ENCODE measurements around the gene ZNF860. TPM values are rescaled to one million over a fixed set of nuclear protein-coding genes. Genes with fewer than 3 reads are reported as not detected.

Gene ZNF860
- total and polyA plus RNA-seq, 2 of the 4 experiments (the other 2 are of a cell fraction) = 0.18 to 0.26 TPM

GRCh38 chr3:32000877-32001276, 19.3 kb downstream of the ZNF860 start:
- H2BK20ac ChIP-seq (ENCODE audit: low read depth, low read length) = no peak overlapping the region
- no peak overlapping the region for H3K4me2 ChIP-seq (ENCODE audit: low read depth, low read length)
- H3K27me3 ChIP-seq (ENCODE audit: control insufficient read depth, insufficient read depth, low read length) = peaks cover 8% of the 10 kb centered on the region
- no peak overlapping the region for H3K9ac ChIP-seq (ENCODE audit: low read depth, low read length)
- POLR2A ChIA-PET (ENCODE audit: unreplicated experiment) = no interaction called here
- no peak overlapping the region for H4K5ac ChIP-seq (ENCODE audit: low read depth, low read length)
- no peak for DNase-seq
- no peaks in the 10 kb centered on the region for H3K36me3 ChIP-seq (ENCODE audit: control insufficient read depth, insufficient read depth, low read length)
- H3K23ac ChIP-seq (ENCODE audit: low read depth, low read length) = no peak overlapping the region
- H3K4me3 ChIP-seq (ENCODE audit: insufficient read depth, low read depth, low read length) = no peak overlapping the region
- H2BK5ac ChIP-seq (ENCODE audit: low read depth, low read length, poor library complexity, severe bottlenecking) = no peak overlapping the region
- no peaks in the 10 kb centered on the region for H4K20me1 ChIP-seq (ENCODE audit: insufficient read depth, low read length)
- H3K4ac ChIP-seq (ENCODE audit: low read depth, low read length) = no peak overlapping the region
- intact Hi-C loops (cut with micrococcal nuclease) = no loop called here
- H2AFZ ChIP-seq (replicated peaks; ENCODE audit: low read length, poor library complexity) = no peak overlapping the region
- no peaks in the 10 kb centered on the region; the same call in 1 of the 2 replicates for H3K4me1 ChIP-seq (ENCODE audit: control insufficient read depth, insufficient read depth, low read length)
- CTCF ChIA-PET = no interaction called here
- no peak overlapping the region for H3K14ac ChIP-seq (replicated peaks; ENCODE audit: low read depth, low read length)
- H2BK15ac ChIP-seq (ENCODE audit: low read depth, low read length) = no peak overlapping the region
- BruUV-seq (replicated peaks) = no TSS peak
- H3K9me3 ChIP-seq (ENCODE audit: control insufficient read depth, insufficient read depth, low read length) = 0 out of 2 replicates have a peak, but pooled peaks cover under 1% of the 10 kb centered on the region
- in situ Hi-C loops (cut with MboI; ENCODE audit: low sequenced_read_pairs) = no loop called here
- H3K27ac ChIP-seq (ENCODE audit: insufficient read depth, low read length) = no peak overlapping the region
- H4K91ac ChIP-seq (ENCODE audit: insufficient read depth, low read depth, low read length) = no peak overlapping the region
- TF ChIP-seq USF2 (IDR thresholded peaks at IDR 0.05; ENCODE audit: low read depth, low read length) (no peak), RAD21 (IDR thresholded peaks at IDR 0.05; ENCODE audit: low read length) (no peak), SMC3 (IDR thresholded peaks at IDR 0.05; ENCODE audit: low read depth, low read length) (no peak), RFX5 (IDR thresholded peaks at IDR 0.05; ENCODE audit: low read depth, low read length) (no peak), NFE2L2 (IDR thresholded peaks at IDR 0.05; ENCODE audit: low read depth, low read length) (no peak), BHLHE40 (IDR thresholded peaks at IDR 0.05; ENCODE audit: low read depth, low read length) (no peak), POLR2A (IDR thresholded peaks at IDR 0.05; ENCODE audit: low read depth, low read length) (no peak), MXI1 (IDR thresholded peaks at IDR 0.05; ENCODE audit: borderline replicate concordance, low read depth, low read length) (no peak), CHD1 (IDR thresholded peaks at IDR 0.05; ENCODE audit: low read depth, low read length) (no peak), ELK1 (IDR thresholded peaks at IDR 0.05; ENCODE audit: borderline replicate concordance, low read depth, low read length) (no peak), CTCF (conservative IDR thresholded peaks at IDR 0.05; ENCODE audit: low read depth, low read length) (no peak), MAZ (IDR thresholded peaks at IDR 0.05; ENCODE audit: borderline replicate concordance, low read depth, low read length) (no peak), RCOR1 (IDR thresholded peaks at IDR 0.05; ENCODE audit: insufficient replicate concordance, low read length) (no peak), FOS (IDR thresholded peaks at IDR 0.05; ENCODE audit: low read depth, low read length) (no peak), MAFK (IDR thresholded peaks at IDR 0.05; ENCODE audit: low read depth, low read length) (no peak), CEBPB (IDR thresholded peaks at IDR 0.05; ENCODE audit: low read depth, low read length) (no peak)
- dilution Hi-C loops (cut with HindIII; ENCODE audit: low sequenced_read_pairs, unreplicated experiment) = no loop called here
- H2AK5ac ChIP-seq (ENCODE audit: low read depth, low read length) = no peak overlapping the region
- H3K9me1 ChIP-seq (ENCODE audit: insufficient read depth, low read length) = no peaks in the 10 kb centered on the region
- H4K8ac ChIP-seq (ENCODE audit: low read depth in 2 of 2, low read length in 2 of 2) = no peak overlapping the region
- ATAC-seq (ENCODE audit: low read depth) = no peak
- no CpG with 5 or more reads among the region's 3 CpGs for WGBS, 2 experiments (ENCODE audit: extremely low coverage in 2 of 2, insufficient read length in 1 of 2)
- no peaks in the 10 kb centered on the region for H3K79me1 ChIP-seq (ENCODE audit: low read depth in 1 of 2, low read length in 2 of 2)
- H3K18ac ChIP-seq (ENCODE audit: low read depth, low read length) = no peak overlapping the region
- no peak overlapping the region for H3K56ac ChIP-seq (ENCODE audit: extremely low read depth, insufficient read depth, low read length)
- no peak overlapping the region for H2AK9ac ChIP-seq (replicated peaks; ENCODE audit: low read depth, low read length, poor library complexity)
- no peak overlapping the region for H2BK120ac ChIP-seq (ENCODE audit: low read depth, low read length)

All from IMR-90 (cell line).